Erythroblast (primary cell): ENCODE data around the gene RPL13.

Experiments
- DNase-seq, 2 experiments: peaks; one replicate each; lab custom pipeline; 2025; lab: John Stamatoyannopoulos, UW
- GATA1 ChIP-seq: IDR thresholded peaks from 2 replicates; pipeline ENCODE4 v1.6.1; 2011; ENCODE audit warnings: low read depth, mild to moderate bottlenecking, control low read depth, low read length, moderate library complexity
- POLR2A ChIP-seq: IDR thresholded peaks from 2 replicates; pipeline ENCODE4 v1.6.1; 2011; ENCODE audit warnings: mild to moderate bottlenecking, low read length

Gene RPL13

DNA sequence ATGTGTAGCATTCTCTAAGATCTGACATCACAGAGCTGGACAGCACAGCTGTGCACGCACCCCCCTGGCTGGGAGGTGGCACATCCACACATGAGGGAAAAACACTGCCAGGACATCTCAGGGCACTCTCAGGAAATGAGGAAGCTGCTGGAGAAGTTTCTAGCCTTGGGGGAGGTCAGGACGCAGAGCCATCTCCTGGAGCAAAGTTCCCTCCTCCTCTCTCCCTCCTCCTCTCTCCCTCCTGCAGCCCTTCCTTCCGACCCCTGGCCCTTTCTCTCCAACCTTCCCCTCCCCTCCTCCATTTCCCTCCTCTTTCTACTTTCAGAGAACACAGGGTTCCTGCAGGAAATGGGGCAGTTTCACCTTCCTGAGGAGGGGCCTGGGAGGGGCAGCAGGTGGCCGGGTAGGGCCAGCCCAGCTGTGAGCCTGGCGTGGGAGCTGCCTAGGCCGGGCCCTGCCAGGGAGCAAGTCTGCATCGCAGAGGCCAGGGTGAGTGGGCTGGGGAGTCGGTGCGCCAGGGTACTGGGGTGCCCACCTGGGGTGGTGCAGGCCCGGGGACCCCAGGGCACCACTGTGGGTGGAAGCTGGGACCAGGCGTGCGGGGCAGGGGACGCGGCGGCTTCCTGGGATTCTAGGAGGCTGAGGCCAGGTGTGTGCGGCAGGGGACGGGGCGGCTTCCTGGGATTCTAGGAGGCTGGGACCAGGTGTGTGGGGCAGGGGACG lies 52.9 kb downstream of the RPL13 start, which contains the start of gene DPEP1:
DPEP1 (plus strand) TSS at position 412 of the 723 bp plus-strand sequence. CDS start 16,769 bp downstream, outside the sequence.
- no peak for DNase-seq
- TF ChIP-seq GATA1: no peak

DNA sequence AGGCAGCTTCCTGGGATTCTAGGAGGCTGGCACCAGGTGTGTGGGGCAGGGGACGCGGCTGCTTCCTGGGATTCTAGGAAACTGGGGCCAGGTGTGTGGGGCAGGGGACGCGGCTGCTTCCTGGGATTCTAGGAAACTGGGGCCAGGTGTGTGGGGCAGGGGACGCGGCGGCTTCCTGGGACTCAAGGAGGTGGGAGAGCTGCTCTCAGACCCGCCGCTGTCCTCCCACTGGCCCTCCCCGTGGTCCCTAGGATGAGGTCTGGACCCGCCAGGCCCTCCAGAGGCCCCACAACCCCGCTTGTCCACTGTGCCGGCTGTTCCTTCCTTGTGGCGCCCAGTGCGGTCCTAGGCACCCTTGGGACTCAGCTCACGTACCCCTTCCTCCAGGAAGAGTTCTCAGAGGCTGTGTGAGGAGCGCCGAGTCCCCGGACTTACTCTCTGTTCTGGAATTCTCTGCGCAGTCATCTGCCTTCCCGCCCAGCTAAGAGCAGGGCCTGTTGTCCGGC lies 53.5 kb downstream of the RPL13 start:
- TF ChIP-seq GATA1: no peak
- TF ChIP-seq POLR2A: no peak
- no peak for DNase-seq
